ENCODE data around the gene LSAMP. TPM values are rescaled to one million over a fixed set of nuclear protein-coding genes. Genes with fewer than 3 reads are reported as not detected.

The LSAMP gene
- total RNA-seq, 4 donors from 2014 or later = 1.9 to 19.7 (median 2.8) TPM

DNA sequence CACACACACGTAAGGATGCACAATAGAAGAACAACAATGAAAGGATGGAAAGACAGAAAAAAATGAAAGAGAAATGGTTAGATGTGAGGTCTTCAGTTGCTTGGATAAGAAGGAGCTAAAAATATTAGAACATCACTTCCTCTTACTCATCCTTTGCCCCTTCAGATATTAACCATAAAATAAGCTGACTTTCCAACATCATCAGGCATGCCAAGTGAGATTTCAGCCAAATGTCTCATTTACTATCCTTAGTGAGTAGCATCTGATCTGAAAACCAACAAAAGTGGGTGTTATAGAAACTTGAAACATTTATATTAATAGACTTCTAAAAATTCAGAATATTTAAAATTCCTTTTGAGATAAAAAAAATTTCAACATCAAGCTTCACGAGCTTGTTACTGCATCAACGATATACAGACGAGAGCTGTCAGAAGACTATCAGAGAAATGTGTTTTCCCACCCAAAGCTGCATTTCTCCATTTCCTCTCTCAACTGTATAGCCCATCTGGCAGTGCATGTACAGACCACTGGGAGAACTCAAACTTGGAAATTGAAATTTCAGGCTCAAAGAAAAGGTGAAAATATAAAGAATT, 25.4 kb upstream of the LSAMP start:
- TF ChIP-seq, protein P1, sequence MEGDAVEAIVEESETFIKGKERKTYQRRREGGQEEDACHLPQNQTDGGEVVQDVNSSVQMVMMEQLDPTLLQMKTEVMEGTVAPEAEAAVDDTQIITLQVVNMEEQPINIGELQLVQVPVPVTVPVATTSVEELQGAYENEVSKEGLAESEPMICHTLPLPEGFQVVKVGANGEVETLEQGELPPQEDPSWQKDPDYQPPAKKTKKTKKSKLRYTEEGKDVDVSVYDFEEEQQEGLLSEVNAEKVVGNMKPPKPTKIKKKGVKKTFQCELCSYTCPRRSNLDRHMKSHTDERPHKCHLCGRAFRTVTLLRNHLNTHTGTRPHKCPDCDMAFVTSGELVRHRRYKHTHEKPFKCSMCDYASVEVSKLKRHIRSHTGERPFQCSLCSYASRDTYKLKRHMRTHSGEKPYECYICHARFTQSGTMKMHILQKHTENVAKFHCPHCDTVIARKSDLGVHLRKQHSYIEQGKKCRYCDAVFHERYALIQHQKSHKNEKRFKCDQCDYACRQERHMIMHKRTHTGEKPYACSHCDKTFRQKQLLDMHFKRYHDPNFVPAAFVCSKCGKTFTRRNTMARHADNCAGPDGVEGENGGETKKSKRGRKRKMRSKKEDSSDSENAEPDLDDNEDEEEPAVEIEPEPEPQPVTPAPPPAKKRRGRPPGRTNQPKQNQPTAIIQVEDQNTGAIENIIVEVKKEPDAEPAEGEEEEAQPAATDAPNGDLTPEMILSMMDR (IDR thresholded peaks at IDR 0.05) = no peak
- DNase-seq (ENCODE audit: low spot score) (no peak), ATAC-seq (ENCODE audit: low FRiP score) (peak; percentile 87)

- TF ChIP-seq, protein P1 (IDR thresholded peaks at IDR 0.05) = no peak
- DNase-seq (ENCODE audit: low spot score) = no peak
- no peak for ATAC-seq (ENCODE audit: low FRiP score)
These were observed 24.3 kb upstream of the LSAMP start for GRCh38 chr3:116469546-116469945.

GRCh38 chr3:116464276-116464798, 19.1 kb upstream of the LSAMP start:
- no peak for ATAC-seq (ENCODE audit: low FRiP score)
- TF ChIP-seq, protein P1 (IDR thresholded peaks at IDR 0.05) = no peak
- DNase-seq (ENCODE audit: low spot score) = no peak

DNA sequence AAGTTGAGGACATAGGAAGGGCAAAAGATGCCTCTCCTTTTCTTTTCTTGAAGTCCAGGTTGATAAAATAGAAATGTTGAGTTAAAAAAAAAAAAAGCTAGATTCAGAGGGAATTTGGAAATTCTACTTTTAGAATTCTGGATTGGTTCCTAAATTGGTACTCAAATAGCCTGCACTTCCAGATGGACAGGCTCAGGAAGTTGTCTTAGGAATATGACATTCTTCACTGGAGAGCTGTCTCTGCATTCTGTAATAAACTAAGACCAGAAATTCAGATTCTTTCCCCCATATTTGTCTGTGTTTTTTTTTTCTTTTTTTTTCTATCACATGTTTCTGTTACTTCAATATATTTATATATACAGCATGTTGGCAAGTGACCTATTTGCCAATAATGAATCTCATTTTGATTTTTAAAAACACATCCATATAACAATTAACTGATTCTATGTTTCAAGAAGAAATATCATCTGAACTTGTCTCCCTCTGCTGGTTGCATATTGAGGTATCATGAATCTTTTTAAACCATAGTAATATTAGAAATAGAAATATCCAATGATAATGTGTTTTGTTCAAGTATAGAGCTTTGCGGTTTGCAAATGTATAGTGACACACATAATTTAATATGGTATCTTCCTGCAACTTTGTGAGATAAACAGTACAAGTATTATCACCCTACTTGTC, 8.5 kb upstream of the LSAMP start:
- no peak for ATAC-seq (ENCODE audit: low FRiP score)
- TF ChIP-seq, protein P1 (IDR thresholded peaks at IDR 0.05) = no peak
- no peak for DNase-seq (ENCODE audit: low spot score)

GRCh38 chr3:116449546-116450350, 4.5 kb upstream of the LSAMP start:
- TF ChIP-seq, protein P1 (IDR thresholded peaks at IDR 0.05) = no peak
- ATAC-seq (ENCODE audit: low FRiP score) (no peak), DNase-seq (ENCODE audit: low spot score) (no peak)

- ATAC-seq (ENCODE audit: low FRiP score) (no peak), DNase-seq (ENCODE audit: low spot score) (no peak)
- TF ChIP-seq, protein P1 (IDR thresholded peaks at IDR 0.05) = no peak
These were observed 703 bp upstream of the LSAMP start for GRCh38 chr3:116445990-116446389.
